Activated T-helper 1 cell treated with anti-CD3 and anti-CD28 coated beads, Interleukin-12 subunit alpha, Interleukin-12 subunit beta, Interleukin-2, Interleukin-4 antibody, amounts not matched to agents 30 ng/mL and 10 ng/mL and 1 ng/mL, durations not matched to agents 14 hours and 24 hours and 36 hours (primary cell): ENCODE data around the gene RUNDC1. TPM values are rescaled to one million over a fixed set of nuclear protein-coding genes. Genes with fewer than 3 reads are reported as not detected.
A peak's percentile ranks its signal among the peaks of the same experiment; 100 is the strongest.
"Not testable (repeated sequence)": the region's sequence is repeated elsewhere in the genome, so short reads cannot be mapped to it uniquely, and the experiment has no call there.

Experiments used
- DNase-seq: peaks from one replicate; pipeline ENCODE4 v3.0.0; 2021; ENCODE audit warnings: low spot score
- H3K27ac Mint-ChIP-seq: one replicate; pipeline ENCODE4 v1.8.0; 2021; ENCODE audit warnings: mild to moderate bottlenecking, mixed read lengths
- H3K27me3 Mint-ChIP-seq: one replicate; pipeline ENCODE4 v1.8.0; 2022; ENCODE audit warnings: mild to moderate bottlenecking, moderate library complexity, mixed read lengths; ENCODE audit not compliant: insufficient read depth
- H3K36me3 Mint-ChIP-seq: one replicate; pipeline ENCODE4 v1.8.0; 2021; ENCODE audit warnings: low read depth, mixed read lengths
- H3K4me1 Mint-ChIP-seq: one replicate; pipeline ENCODE4 v1.8.0; 2021; ENCODE audit warnings: low read depth, mixed read lengths
- H3K4me3 Mint-ChIP-seq: one replicate; pipeline ENCODE4 v1.8.0; 2021; ENCODE audit warnings: mild to moderate bottlenecking, moderate library complexity, mixed read lengths
- H3K9me3 Mint-ChIP-seq: one replicate; pipeline ENCODE4 v1.8.0; 2021; ENCODE audit warnings: mixed read lengths
- intact Hi-C: fragments of 100-400 bp; cut with micrococcal nuclease; formaldehyde crosslinking; loops from one replicate; pipeline ENCODE4 v1.15.1; 2024
- total RNA-seq: library from RNA; stranded (reverse); gene quantifications from 2 replicates; pipeline ENCODE4 v1.2.3, GENCODE V29; 2022

Gene RUNDC1
- total RNA-seq = 16.9 and 18.8 TPM in 2 replicates

DNA sequence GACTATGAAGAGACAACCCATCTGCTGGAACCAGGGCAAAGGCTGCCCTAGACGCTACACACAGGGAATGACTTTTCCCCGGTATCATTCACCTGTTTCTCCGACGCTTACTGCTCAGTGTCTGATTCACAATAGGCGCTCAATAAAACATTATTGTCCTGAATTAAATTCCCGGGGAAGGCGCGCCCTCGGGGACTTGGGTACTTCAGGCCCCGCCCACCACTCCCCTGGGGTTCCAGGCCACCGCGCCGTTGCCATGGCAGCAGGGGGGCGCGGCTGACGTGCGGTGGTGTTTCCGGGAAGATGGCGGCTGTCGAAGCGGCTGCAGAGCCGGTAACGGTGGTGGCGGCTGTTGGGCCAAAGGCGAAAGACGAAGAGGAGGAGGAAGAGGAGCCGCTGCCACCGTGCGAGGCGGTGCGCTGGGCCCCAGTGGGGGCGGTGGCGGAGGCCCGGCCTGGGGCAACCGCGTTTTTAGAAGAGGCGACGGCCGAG lies at the start of gene RUNDC1:
Gene RUNDC1, plus strand, starts transcription at position 292 of the 492 bp plus-strand sequence. Its CDS starts 12 bp downstream, at position 304.
- intact Hi-C loops = loop anchor here (1.0 to 10.0 kb wide), 5 partner anchors 18 to 416 kb away; partner anchors contain the start of genes BRCA1, COASY, MLX and PSME3
- Mint-ChIP-seq H3K27ac (peak within 1 kb of the TSS; percentile 99), H3K9me3 (no peaks in the 10 kb centered on the region), H3K4me1 (peaks cover 40% of the 10 kb centered on the region), H3K36me3 (peaks cover 15% of the 10 kb centered on the region), H3K27me3 (peaks cover 2% of the 10 kb centered on the region), H3K4me3 (peak within 1 kb of the TSS; percentile 100)
- DNase-seq = peak; percentile 87

DNA sequence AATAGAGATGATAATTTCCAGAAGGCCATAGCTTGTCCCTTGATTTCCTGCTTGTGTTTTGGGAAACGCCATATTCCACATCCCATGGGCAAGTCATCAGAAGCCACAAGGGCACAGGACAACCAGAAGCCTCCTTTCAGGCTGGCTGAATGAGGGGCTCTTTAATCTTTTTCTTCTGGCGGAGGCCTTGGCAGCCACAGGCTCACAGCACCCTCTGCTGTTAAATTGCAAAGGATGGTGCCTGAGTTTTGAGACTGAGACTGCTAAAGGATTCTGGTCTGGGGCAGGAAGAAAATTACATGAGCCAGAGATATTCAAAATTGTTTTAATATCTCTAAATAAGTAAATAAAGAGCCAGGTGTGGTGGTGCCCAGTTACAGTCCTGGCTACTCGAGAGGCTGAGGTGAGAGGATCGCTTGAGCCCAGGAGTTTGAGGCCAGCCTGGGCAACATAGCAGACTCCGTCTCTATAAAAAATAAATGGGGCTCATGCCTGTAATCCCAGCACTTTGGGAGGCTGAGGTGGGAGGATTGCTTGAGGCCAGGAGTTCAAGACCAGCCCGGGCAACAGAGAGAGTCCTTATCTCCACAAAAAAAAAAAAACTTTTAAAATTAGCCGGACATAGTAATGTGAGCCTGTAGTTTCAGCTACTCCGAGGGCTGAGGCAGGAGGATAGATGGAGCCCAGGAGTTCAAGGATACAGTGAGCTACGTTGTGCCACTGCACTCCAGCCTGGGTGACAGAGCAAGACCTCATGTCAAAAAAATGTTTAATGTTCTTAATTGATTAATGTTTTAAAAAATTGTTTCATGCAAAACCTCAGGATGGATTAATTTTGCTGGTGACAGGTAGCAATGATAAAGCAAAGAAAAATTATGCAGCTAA lies 42.4 kb upstream of the RUNDC1 start:
- no peaks in the 10 kb centered on the region for H3K36me3 Mint-ChIP-seq
- intact Hi-C loops = no loop called here
- H3K9me3 Mint-ChIP-seq = no peaks in the 10 kb centered on the region
- peaks cover 16% of the 10 kb centered on the region for H3K27me3 Mint-ChIP-seq
- no peak for DNase-seq
- no peak overlapping the region for H3K27ac Mint-ChIP-seq
- H3K4me3 Mint-ChIP-seq = no peak overlapping the region
- peaks cover 3% of the 10 kb centered on the region for H3K4me1 Mint-ChIP-seq

DNA sequence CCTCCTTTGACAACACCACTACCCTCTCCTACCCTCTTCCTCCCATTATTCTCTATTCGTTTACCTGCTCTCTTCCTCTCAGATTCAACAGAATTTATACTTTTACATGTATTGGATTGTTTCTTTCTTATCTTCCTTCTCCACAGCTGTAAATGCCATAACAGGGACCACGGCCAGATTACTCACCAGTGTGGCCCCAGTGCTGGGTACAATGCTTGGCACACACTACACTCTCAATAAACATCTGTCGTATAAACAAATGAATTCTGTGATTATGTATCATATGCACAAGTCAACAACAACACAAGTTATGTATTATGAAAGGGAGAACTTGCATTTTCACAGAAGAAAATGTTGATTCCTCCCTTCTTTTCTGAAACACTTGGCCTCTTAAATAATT lies 36.2 kb upstream of the RUNDC1 start:
- Mint-ChIP-seq H3K27me3 (peaks cover 6% of the 10 kb centered on the region), H3K36me3 (peaks cover 6% of the 10 kb centered on the region), H3K9me3 (no peaks in the 10 kb centered on the region), H3K4me3 (no peak overlapping the region), H3K27ac (no peak overlapping the region), H3K4me1 (no peaks in the 10 kb centered on the region)
- intact Hi-C loops = no loop called here
- DNase-seq = no peak

DNA sequence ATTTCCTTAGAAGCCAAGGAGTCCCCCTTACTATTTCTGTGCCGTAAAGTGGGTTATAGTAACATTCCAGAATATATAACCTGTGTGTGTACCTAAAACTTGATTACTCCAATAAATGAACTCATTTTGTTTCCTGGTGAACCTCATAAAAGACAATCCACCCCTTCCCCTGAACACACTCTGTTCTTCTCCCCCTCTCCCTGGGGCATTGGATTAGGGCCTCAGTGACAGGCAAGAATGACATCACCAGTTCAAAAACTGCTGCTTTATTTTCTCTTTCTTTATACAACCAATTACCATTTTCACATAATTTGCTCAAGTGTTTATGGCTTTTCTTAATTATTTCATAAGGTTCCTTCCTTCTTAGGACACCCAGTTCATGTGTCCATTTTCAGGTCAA lies 33.6 kb upstream of the RUNDC1 start:
- no peak overlapping the region for H3K27ac Mint-ChIP-seq
- no peaks in the 10 kb centered on the region for H3K9me3 Mint-ChIP-seq
- no peaks in the 10 kb centered on the region for H3K4me1 Mint-ChIP-seq
- no peaks in the 10 kb centered on the region for H3K27me3 Mint-ChIP-seq
- intact Hi-C loops = no loop called here
- DNase-seq = no peak
- peaks cover 25% of the 10 kb centered on the region for H3K36me3 Mint-ChIP-seq
- no peak overlapping the region for H3K4me3 Mint-ChIP-seq

DNA sequence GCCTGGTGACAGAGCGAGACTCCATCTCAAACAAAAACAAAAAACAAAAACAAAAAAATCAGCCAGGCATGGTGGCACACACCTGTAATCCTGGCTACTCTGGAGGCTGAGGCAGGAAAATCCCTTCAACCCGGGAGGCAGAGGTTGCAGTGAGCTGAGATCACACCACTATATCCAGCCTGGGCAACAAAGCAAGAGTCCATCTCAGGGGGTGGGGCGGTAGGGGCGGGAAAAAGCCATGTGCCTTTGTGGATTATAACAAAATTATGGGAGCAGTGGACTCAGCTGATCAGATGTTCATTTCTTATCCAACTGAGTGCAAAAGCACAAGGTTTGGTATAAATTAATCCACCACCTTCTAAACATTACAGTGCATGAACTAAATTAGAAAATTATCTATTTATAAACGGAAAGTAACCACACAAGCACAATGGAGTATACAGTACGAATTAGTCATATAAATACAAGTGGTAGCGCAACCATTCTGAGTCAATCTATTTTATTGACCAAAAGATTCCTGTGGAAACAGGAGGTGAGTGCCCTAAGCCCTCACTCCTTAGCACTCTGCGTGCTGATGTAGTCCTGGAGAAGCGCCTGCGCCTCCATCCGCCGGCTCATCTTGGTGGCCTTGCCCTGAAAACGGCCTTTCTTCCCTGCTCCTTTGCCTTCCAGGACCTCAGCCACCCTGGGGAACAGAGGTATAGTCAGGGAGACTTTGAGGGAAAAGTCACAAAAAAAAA lies 30.2 kb upstream of the RUNDC1 start:
- Mint-ChIP-seq H3K9me3 (no peaks in the 10 kb centered on the region), H3K4me3 (no peak overlapping the region), H3K27ac (no peak overlapping the region), H3K36me3 (peaks cover 39% of the 10 kb centered on the region), H3K27me3 (no peaks in the 10 kb centered on the region), H3K4me1 (no peaks in the 10 kb centered on the region)
- no peak for DNase-seq
- intact Hi-C loops = no loop called here

DNA sequence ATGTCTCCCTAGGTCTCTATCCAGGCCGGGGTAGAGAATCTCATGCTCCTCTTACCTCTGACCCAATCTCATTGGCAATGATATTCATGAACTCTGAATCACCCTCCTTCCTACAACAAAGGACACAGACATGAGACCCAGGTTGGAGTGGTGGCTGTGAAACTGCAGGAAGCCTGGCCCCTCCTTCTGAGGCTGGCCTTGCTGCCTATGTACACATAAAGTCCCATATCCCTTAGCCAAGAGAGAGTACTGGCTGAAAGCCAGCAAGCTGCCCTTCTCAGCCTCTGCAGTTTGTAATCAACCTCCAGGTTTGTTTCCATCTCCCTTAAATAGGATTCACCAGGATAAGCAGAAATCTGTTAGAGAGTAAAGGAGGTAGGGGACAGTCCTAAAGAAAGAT lies 26.7 kb upstream of the RUNDC1 start:
- Mint-ChIP-seq H3K9me3 (no peaks in the 10 kb centered on the region), H3K27ac (no peak overlapping the region), H3K36me3 (peaks cover 52% of the 10 kb centered on the region), H3K4me3 (no peak overlapping the region), H3K27me3 (no peaks in the 10 kb centered on the region), H3K4me1 (no peaks in the 10 kb centered on the region)
- intact Hi-C loops = no loop called here
- DNase-seq = no peak

DNA sequence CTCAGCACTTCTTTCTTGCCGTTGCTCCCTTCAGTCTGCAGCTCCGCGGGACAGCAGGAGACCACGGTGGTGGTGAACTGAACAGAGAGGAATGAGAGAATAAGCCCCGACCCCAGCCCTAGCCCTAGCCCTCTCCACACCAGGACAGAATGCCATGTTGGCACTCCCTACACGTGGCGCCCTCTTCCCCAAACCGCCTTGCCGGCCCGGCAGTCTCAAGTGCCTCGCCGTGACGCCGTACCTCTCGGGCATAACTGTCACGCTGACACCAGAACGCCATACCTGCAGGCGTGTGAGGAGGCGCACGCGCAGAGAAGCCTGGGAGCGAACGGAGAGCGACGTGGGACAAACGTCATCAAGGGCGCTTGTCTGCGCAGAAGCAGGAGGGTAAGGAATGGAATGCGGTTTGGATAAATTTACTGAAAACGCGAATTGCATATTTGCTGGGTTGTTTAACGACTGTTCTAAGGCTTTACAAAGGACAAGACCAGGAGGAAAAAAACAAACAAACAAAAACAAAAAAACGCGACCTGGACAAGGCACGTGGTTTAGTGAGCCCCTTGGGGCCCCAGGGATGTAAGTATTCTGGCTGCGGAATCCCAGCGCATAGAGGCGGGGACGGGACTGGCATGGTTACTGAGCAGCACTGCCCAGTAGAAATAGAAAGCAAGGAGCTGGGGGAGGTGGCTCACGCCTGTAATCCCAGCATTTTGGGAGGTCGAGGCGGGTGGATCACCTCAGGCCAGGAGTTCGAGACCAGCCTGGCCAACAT lies 16.0 kb upstream of the RUNDC1 start, which contains the start of gene AARSD1:
Gene AARSD1, minus strand, starts transcription at position 294 of the 772 bp plus-strand sequence. Its CDS starts 14 bp downstream, at position 280.
- peaks cover 13% of the 10 kb centered on the region for H3K4me1 Mint-ChIP-seq
- H3K36me3 Mint-ChIP-seq = peaks cover 26% of the 10 kb centered on the region
- H3K27ac Mint-ChIP-seq = peak within 1 kb of the TSS; percentile 90
- H3K4me3 Mint-ChIP-seq = peak within 1 kb of the TSS; percentile 94
- no peaks in the 10 kb centered on the region for H3K9me3 Mint-ChIP-seq
- H3K27me3 Mint-ChIP-seq = no peaks in the 10 kb centered on the region
- intact Hi-C loops = loop anchor here (1.0 to 10.0 kb wide), 7 partner anchors 17 to 680 kb away; partner anchors contain the start of genes BECN1, BRCA1, IFI35 and RPL27
- DNase-seq = peak; percentile 90

DNA sequence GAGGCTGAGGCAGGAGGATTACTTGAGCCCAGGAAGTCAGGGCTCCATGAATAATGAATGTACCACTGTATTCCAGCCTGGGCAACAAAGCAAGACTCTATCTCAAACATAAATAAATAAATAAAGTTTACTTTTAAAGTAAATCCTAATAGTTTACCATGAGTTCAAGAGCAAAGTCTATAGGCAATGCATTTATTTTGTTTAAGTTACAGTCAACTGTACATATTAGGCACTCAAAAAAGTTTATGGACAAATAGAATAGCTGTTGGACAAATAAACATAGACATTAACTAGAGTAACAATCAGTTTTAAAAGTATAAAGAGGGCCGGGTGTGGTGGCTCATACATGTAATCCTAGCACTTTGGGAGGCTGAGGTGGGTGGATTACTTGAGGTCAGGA lies 12.4 kb upstream of the RUNDC1 start:
- Mint-ChIP-seq H3K9me3 (no peaks in the 10 kb centered on the region), H3K4me1 (peaks cover 13% of the 10 kb centered on the region), H3K27me3 (no peaks in the 10 kb centered on the region), H3K27ac (no peak overlapping the region), H3K4me3 (no peak overlapping the region), H3K36me3 (peaks cover 8% of the 10 kb centered on the region)
- DNase-seq = no peak
- intact Hi-C loops = loop anchor here (10.0 kb wide), 2 partner anchors 143 to 683 kb away; partner anchors contain the start of genes BECN1 and STAT5A

DNA sequence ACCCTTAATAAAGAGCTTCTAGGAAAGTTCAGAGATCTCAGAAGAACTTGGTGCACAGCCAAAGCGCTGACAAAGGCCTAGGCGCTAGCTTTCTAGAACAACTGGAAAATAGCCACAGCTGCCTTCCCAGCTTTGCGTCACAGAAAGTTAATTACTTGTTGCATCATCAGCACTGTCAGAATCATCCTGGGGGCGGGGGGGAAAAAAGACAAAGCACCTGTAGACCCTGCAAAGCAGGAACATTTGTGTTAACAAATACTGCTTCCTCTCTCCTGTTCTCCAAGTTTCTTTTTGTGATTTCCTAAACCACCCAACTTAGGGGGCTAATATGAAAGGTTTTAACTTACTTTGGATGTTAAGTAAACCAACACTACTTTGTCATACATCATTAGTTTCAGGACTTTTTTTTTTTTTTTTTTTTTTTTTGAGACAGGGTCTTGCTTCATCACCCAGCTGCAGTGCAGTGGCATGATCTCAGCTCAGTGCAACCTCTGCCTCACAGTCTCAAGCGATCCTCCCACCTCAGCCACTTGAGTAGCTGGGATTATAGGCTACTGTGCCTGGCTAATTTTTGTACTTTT lies 11.3 kb upstream of the RUNDC1 start:
- Mint-ChIP-seq H3K27me3 (no peaks in the 10 kb centered on the region), H3K36me3 (peaks cover 4% of the 10 kb centered on the region), H3K27ac (no peak overlapping the region), H3K4me1 (peaks cover 5% of the 10 kb centered on the region), H3K4me3 (no peak overlapping the region), H3K9me3 (no peaks in the 10 kb centered on the region)
- DNase-seq = no peak
- intact Hi-C loops = loop anchor here (10.0 kb wide), 2 partner anchors 144 to 684 kb away; partner anchors contain the start of genes BECN1 and STAT5A

GRCh38 chr17:42971589-42971988 lies 8.8 kb upstream of the RUNDC1 start:
- peaks cover 7% of the 10 kb centered on the region for H3K4me1 Mint-ChIP-seq
- no peak overlapping the region for H3K27ac Mint-ChIP-seq
- no peaks in the 10 kb centered on the region for H3K27me3 Mint-ChIP-seq
- no peaks in the 10 kb centered on the region for H3K36me3 Mint-ChIP-seq
- intact Hi-C loops = no loop called here
- DNase-seq = no peak
- H3K4me3 Mint-ChIP-seq = no peak overlapping the region
- no peaks in the 10 kb centered on the region for H3K9me3 Mint-ChIP-seq

DNA sequence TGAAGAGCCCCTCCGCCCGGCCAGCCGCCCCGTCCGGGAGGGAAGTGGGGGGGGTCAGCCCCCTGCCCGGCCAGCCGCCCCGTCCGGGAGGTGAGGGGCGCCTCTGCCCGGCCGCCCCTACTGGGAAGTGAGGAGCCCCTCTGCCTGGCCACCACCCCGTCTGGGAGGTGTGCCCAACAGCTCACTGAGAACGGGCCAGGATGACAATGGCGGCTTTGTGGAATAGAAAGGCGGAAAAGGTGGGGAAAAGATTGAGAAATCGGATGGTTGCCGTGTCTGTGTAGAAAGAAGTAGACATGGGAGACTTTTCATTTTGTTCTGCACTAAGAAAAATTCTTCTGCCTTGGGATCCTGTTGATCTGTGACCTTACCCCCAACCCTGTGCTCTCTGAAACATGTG lies 7.0 kb upstream of the RUNDC1 start:
- H3K36me3 Mint-ChIP-seq, H3K4me3 Mint-ChIP-seq, H3K27me3 Mint-ChIP-seq, DNase-seq, H3K27ac Mint-ChIP-seq, H3K9me3 Mint-ChIP-seq, intact Hi-C loops, H3K4me1 Mint-ChIP-seq: not testable (repeated sequence)

DNA sequence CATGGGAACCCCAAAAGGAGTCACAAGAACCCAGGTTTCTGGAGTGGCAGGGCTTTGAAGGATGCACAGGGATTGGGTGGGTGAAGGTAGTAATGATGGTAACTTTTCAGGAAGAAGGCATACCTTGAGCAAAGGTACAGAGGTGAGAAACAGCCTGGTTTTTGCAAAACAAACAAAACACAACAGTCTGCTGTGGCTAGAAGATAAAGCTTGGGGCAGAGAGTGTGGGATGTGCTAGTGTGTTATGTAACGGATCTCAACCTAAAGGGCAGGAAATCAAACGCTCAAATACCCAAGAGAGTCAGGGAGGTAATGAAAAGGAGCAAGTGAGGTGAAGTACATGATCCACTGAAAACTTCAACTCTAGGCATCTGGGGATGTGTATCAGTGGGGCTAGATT lies 5.1 kb upstream of the RUNDC1 start:
- H3K36me3 Mint-ChIP-seq = no peaks in the 10 kb centered on the region
- DNase-seq = no peak
- peak overlapping the region; percentile 1 for H3K27ac Mint-ChIP-seq
- intact Hi-C loops = no loop called here
- H3K9me3 Mint-ChIP-seq = no peaks in the 10 kb centered on the region
- no peak overlapping the region for H3K4me3 Mint-ChIP-seq
- peaks cover 17% of the 10 kb centered on the region for H3K4me1 Mint-ChIP-seq
- peaks cover 2% of the 10 kb centered on the region for H3K27me3 Mint-ChIP-seq
